Upper lobe of right lung (tissue), 1 donor: ENCODE data around the gene CCSER1. TPM values are rescaled to one million over a fixed set of nuclear protein-coding genes. Genes with fewer than 3 reads are reported as not detected.
A peak's percentile ranks its signal among the peaks of the same experiment; 100 is the strongest.

Experiments used
- ATAC-seq: fragments of 200-7000 bp; cut with Tn5 transposase; one replicate; pipeline ENCODE4 v1.9.1; 2020; ENCODE audit warnings: mild to moderate bottlenecking, moderate library complexity
- DNase-seq: peaks from one replicate; pipeline ENCODE4 v3.0.0-alpha.2; 2020
- H3K27ac ChIP-seq: fragments of 200-600 bp; one replicate; pipeline ENCODE4 v1.8.0; 2022
- H3K27me3 ChIP-seq: fragments of 200-600 bp; one replicate; pipeline ENCODE4 v1.8.0; 2022; ENCODE audit warnings: mild to moderate bottlenecking
- H3K36me3 ChIP-seq: fragments of 200-600 bp; one replicate; pipeline ENCODE4 v1.8.0; 2022
- H3K4me1 ChIP-seq: fragments of 200-600 bp; one replicate; pipeline ENCODE4 v1.8.0; 2022
- H3K4me3 ChIP-seq: fragments of 200-600 bp; one replicate; pipeline ENCODE4 v1.8.0; 2022; ENCODE audit warnings: mild to moderate bottlenecking
- H3K9me3 ChIP-seq: fragments of 200-600 bp; one replicate; pipeline ENCODE4 v1.8.0; 2022
- CTCF ChIP-seq: fragments of 200-600 bp; IDR thresholded peaks from one replicate; pipeline ENCODE4 v1.8.0; 2022; ENCODE audit warnings: antibody characterized with exemption
- intact Hi-C: fragments of 100-400 bp; cut with DNase I; formaldehyde crosslinking; loops from one replicate; pipeline ENCODE4 v1.11.0; 2022
- total RNA-seq: library from RNA; stranded (reverse); fragmentation: NEBNext Ultra II Directional; extraction: Animal tissue kit (Norgen Biotek cat#: 25700); gene quantifications from one replicate; pipeline ENCODE4 v1.2.1, GENCODE V29; 2021
- donor health status: DM: no; HTN: yes; CAD: no; lungs with severe emphysema.

CCSER1 gene
- total RNA-seq, 1 donor from 2014 or later, result 7.4 TPM

- DNase-seq, result no peak
- ATAC-seq, result peak; percentile 17
- no peaks in the 10 kb centered on the region for H3K9me3 ChIP-seq
- no peaks in the 10 kb centered on the region for H3K4me1 ChIP-seq
- no peak overlapping the region for H3K27ac ChIP-seq
- H3K27me3 ChIP-seq, result no peaks in the 10 kb centered on the region
- H3K36me3 ChIP-seq, result no peaks in the 10 kb centered on the region
- intact Hi-C loops, result no loop called here
- TF ChIP-seq CTCF, result no peak
- H3K4me3 ChIP-seq, result no peak overlapping the region
Measured at GRCh38 chr4:91279899-91280298, 1152.7 kb downstream of the CCSER1 start.

GRCh38 chr4:91280551-91281290 lies 1153.5 kb downstream of the CCSER1 start:
- ATAC-seq (no peak), DNase-seq (no peak)
- Histone ChIP-seq H3K36me3 (no peaks in the 10 kb centered on the region), H3K4me3 (no peak overlapping the region), H3K27me3 (no peaks in the 10 kb centered on the region), H3K9me3 (no peaks in the 10 kb centered on the region), H3K27ac (no peak overlapping the region), H3K4me1 (no peaks in the 10 kb centered on the region)
- no peak for TF ChIP-seq CTCF
- intact Hi-C loops, result no loop called here

GRCh38 chr4:91282217-91282616 lies 1155.0 kb downstream of the CCSER1 start:
- intact Hi-C loops, result no loop called here
- no peak for TF ChIP-seq CTCF
- Histone ChIP-seq H3K4me3 (no peak overlapping the region), H3K27ac (no peak overlapping the region), H3K36me3 (no peaks in the 10 kb centered on the region), H3K27me3 (no peaks in the 10 kb centered on the region), H3K9me3 (no peaks in the 10 kb centered on the region), H3K4me1 (no peaks in the 10 kb centered on the region)
- ATAC-seq (no peak), DNase-seq (no peak)

DNA sequence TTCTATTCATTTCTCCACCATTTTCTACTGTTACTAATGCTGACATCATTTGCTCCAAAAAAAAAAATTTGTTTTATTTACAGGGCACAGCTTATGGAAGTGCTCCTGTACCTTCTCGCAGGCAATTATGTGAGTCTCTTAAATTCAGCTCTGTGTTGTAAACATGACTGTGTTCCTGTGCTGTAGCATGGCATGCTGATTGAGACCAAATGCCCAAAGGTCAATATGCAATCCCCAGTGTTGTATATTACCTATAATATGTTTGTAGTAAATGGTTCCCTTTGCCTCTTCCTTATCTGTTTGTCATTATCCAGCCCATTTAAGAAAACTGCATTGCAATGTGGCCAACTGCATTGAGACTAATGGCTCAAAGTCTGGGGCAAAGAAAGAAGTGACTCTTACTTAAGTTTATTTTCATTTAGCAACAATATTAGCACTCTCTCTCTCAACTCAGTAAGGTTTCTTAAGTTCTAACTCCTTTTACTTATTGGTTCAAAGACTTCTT lies 1156.6 kb downstream of the CCSER1 start:
- DNase-seq (no peak), ATAC-seq (no peak)
- Histone ChIP-seq H3K4me3 (no peak overlapping the region), H3K27ac (no peak overlapping the region), H3K36me3 (no peaks in the 10 kb centered on the region), H3K27me3 (no peaks in the 10 kb centered on the region), H3K4me1 (no peaks in the 10 kb centered on the region), H3K9me3 (no peaks in the 10 kb centered on the region)
- TF ChIP-seq CTCF, result no peak
- intact Hi-C loops, result no loop called here

GRCh38 chr4:91284480-91284879 lies 1157.3 kb downstream of the CCSER1 start:
- Histone ChIP-seq H3K36me3 (no peaks in the 10 kb centered on the region), H3K9me3 (no peaks in the 10 kb centered on the region), H3K4me3 (no peak overlapping the region), H3K4me1 (no peaks in the 10 kb centered on the region), H3K27me3 (no peaks in the 10 kb centered on the region), H3K27ac (no peak overlapping the region)
- no peak for ATAC-seq
- intact Hi-C loops, result no loop called here
- TF ChIP-seq CTCF, result no peak
- DNase-seq, result no peak
